ENCODE measurements around the gene KCTD21.

Gene KCTD21

GRCh38 chr11:78187366-78188285 is 800 bp downstream of the KCTD21 start:
- Histone ChIP-seq H2AFZ (ENCODE audit: low read length) (peak overlapping the region; percentile 86), H3K9me3 (replicated peaks; ENCODE audit: insufficient read depth, low read length) (no peaks in the 10 kb centered on the region), H3K4me3 (ENCODE audit: low read length) (peak overlapping the region; percentile 89), H3K4me2 (ENCODE audit: low read depth, low read length) (peak overlapping the region; percentile 75), H3K27me3 (replicated peaks; ENCODE audit: insufficient read depth, low read length) (no peaks in the 10 kb centered on the region), H3K9me2 (replicated peaks; ENCODE audit: insufficient read depth, low read length) (no peaks in the 10 kb centered on the region), H3K4me1 (ENCODE audit: low read length) (peaks cover 15% of the 10 kb centered on the region; the same call in 1 of the 2 replicates), H3K79me2 (ENCODE audit: low read length) (0 out of 2 replicates have a peak, but pooled peaks cover 5% of the 10 kb centered on the region), H4K20me1 (ENCODE audit: insufficient read depth, low read length) (no peaks in the 10 kb centered on the region), H3K27ac (ENCODE audit: low read length) (no peak overlapping the region), H3F3A (ENCODE audit: insufficient read depth, low read length) (no peaks in the 10 kb centered on the region), H3K36me3 (replicated peaks; ENCODE audit: insufficient read depth, low read length) (no peaks in the 10 kb centered on the region), H3K9ac (ENCODE audit: low read length) (peak overlapping the region; percentile 11; the same call in 1 of the 2 replicates)
- DNase-seq: no peak
- no peak for TF ChIP-seq EZH2phosphoT487 (IDR thresholded peaks at IDR 0.05; ENCODE audit: low read length)
- no peak for TF ChIP-seq EZH2 (optimal IDR thresholded peaks at IDR 0.05; ENCODE audit: low read depth, low read length)
- no peak for TF ChIP-seq CTCF (IDR thresholded peaks at IDR 0.05; ENCODE audit: low read length)

GRCh38 chr11:78181185-78181584 is 7.2 kb downstream of the KCTD21 start:
- Histone ChIP-seq H3K9me2 (replicated peaks; ENCODE audit: insufficient read depth, low read length) (no peaks in the 10 kb centered on the region), H2AFZ (ENCODE audit: low read length) (no peak overlapping the region), H3K27ac (ENCODE audit: low read length) (no peak overlapping the region), H3K79me2 (ENCODE audit: low read length) (no peaks in the 10 kb centered on the region), H3K4me2 (ENCODE audit: low read depth, low read length) (no peak overlapping the region), H3K4me3 (ENCODE audit: low read length) (no peak overlapping the region), H3K4me1 (ENCODE audit: low read length) (no peaks in the 10 kb centered on the region), H3K27me3 (replicated peaks; ENCODE audit: insufficient read depth, low read length) (no peaks in the 10 kb centered on the region), H3K36me3 (replicated peaks; ENCODE audit: insufficient read depth, low read length) (no peaks in the 10 kb centered on the region), H3K9ac (ENCODE audit: low read length) (no peak overlapping the region), H3F3A (ENCODE audit: insufficient read depth, low read length) (no peaks in the 10 kb centered on the region), H4K20me1 (ENCODE audit: insufficient read depth, low read length) (no peaks in the 10 kb centered on the region), H3K9me3 (replicated peaks; ENCODE audit: insufficient read depth, low read length) (no peaks in the 10 kb centered on the region)
- no peak for TF ChIP-seq CTCF (IDR thresholded peaks at IDR 0.05; ENCODE audit: low read length)
- no peak for TF ChIP-seq EZH2phosphoT487 (IDR thresholded peaks at IDR 0.05; ENCODE audit: low read length)
- no peak for TF ChIP-seq EZH2 (optimal IDR thresholded peaks at IDR 0.05; ENCODE audit: low read depth, low read length)
- DNase-seq: no peak

GRCh38 chr11:78180751-78181150 is 7.7 kb downstream of the KCTD21 start:
- no peak overlapping the region for H3K27ac ChIP-seq (ENCODE audit: low read length)
- H3K9me2 ChIP-seq (replicated peaks; ENCODE audit: insufficient read depth, low read length): no peaks in the 10 kb centered on the region
- no peaks in the 10 kb centered on the region for H3F3A ChIP-seq (ENCODE audit: insufficient read depth, low read length)
- H3K36me3 ChIP-seq (replicated peaks; ENCODE audit: insufficient read depth, low read length): no peaks in the 10 kb centered on the region
- H2AFZ ChIP-seq (ENCODE audit: low read length): no peak overlapping the region
- TF ChIP-seq EZH2 (optimal IDR thresholded peaks at IDR 0.05; ENCODE audit: low read depth, low read length) (no peak), EZH2phosphoT487 (IDR thresholded peaks at IDR 0.05; ENCODE audit: low read length) (no peak), CTCF (IDR thresholded peaks at IDR 0.05; ENCODE audit: low read length) (no peak)
- H4K20me1 ChIP-seq (ENCODE audit: insufficient read depth, low read length): no peaks in the 10 kb centered on the region
- H3K27me3 ChIP-seq (replicated peaks; ENCODE audit: insufficient read depth, low read length): no peaks in the 10 kb centered on the region
- no peak overlapping the region for H3K9ac ChIP-seq (ENCODE audit: low read length)
- no peak overlapping the region for H3K4me2 ChIP-seq (ENCODE audit: low read depth, low read length)
- H3K79me2 ChIP-seq (ENCODE audit: low read length): no peaks in the 10 kb centered on the region
- DNase-seq: no peak
- no peak overlapping the region for H3K4me3 ChIP-seq (ENCODE audit: low read length)
- no peaks in the 10 kb centered on the region for H3K9me3 ChIP-seq (replicated peaks; ENCODE audit: insufficient read depth, low read length)
- H3K4me1 ChIP-seq (ENCODE audit: low read length): no peaks in the 10 kb centered on the region
